Measurements from ENCODE around the gene THPO.

The THPO gene

DNA sequence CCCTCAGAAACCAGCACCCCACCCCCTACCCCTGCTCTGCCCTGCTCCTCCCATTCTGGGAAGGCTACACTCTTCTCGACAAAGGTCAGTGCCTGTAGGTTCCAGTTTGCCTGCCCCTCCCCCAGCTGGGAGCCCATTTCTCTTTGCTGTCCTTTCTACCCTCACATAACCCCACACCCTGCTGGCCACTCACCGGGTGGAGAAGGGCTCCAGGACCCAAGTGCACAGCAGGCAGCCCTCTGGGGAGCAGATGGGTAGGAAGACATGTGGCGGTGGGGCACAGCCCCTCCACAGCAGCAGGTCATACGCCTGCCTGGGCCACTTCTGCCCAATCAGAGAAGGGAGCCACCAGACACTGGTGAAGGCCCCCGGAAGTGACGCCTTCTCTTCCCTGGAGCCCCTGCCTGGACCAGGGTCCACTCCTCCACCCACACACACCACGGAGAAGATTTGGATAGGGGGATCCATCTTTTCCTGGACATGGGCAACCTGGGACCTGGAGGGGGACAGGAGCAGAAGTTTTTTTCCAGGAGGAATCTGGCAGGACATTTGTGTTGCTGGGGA is at the start of gene THPO:
Gene THPO, minus strand, starts transcription at position 326 of the 564 bp plus-strand sequence. CDS start 1,948 bp downstream, outside the sequence.
- no peak for DNase-seq

- no peak for DNase-seq
These were observed 48.7 kb upstream of the THPO start for GRCh38 chr3:184426691-184427141.

DNA sequence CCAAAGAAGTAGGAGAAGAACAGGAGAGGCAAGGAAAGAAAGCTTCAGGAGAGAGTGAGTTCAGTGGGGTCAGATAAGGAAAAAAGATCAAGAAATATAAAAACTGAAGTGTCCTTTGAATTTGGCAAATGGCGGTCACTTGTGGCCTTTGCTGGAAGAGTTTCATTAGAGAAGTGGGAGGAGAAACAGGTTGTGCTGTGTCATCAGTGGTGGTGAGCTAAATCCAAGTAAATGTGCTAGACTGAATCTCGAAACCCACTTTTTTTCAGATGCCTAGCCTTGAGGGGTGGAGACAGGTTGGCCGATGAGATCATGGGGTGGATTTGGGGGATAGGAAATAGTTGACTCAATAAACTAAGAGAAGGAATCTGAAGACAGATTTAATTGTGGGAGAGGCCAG is 45.6 kb upstream of the THPO start:
- no peak for DNase-seq

- no peak for DNase-seq
These were observed 41.2 kb upstream of the THPO start for GRCh38 chr3:184419171-184419570.

- DNase-seq, result no peak
These were observed 39.8 kb upstream of the THPO start for GRCh38 chr3:184417619-184418327.

GRCh38 chr3:184415203-184415490 is 37.1 kb upstream of the THPO start:
- no peak for DNase-seq

- DNase-seq, result no peak
These were observed 36.6 kb upstream of the THPO start for GRCh38 chr3:184414418-184415202.

DNA sequence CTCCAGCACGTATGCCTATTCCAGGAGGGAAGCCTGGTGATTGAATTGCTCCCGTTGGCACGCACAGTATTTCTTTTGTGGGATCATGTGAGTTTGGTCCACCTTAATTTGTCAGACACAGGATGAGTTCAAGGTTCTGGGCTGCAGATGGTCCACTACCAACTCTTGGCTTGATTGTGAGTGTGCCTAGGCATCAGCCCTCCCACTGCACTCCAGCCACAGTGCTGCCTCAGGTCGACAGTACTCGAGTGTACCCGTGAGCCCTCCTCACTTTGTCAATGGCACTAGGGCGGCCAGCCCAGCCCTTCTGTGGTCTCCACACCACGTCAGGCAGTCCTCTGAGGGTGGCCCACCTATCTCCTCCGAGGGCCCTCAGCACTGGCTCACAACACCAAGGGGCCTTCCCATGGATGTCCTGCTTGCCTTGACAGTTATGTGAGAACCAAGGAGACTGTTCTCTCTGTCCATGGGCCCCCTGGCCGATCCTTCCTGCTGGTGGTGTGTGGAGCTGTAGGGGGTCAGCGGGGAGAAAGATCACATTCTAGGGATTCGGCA is 32.0 kb upstream of the THPO start:
- DNase-seq, result no peak

- DNase-seq, result no peak
These were observed 31.4 kb upstream of the THPO start for GRCh38 chr3:184409331-184409926.

DNA sequence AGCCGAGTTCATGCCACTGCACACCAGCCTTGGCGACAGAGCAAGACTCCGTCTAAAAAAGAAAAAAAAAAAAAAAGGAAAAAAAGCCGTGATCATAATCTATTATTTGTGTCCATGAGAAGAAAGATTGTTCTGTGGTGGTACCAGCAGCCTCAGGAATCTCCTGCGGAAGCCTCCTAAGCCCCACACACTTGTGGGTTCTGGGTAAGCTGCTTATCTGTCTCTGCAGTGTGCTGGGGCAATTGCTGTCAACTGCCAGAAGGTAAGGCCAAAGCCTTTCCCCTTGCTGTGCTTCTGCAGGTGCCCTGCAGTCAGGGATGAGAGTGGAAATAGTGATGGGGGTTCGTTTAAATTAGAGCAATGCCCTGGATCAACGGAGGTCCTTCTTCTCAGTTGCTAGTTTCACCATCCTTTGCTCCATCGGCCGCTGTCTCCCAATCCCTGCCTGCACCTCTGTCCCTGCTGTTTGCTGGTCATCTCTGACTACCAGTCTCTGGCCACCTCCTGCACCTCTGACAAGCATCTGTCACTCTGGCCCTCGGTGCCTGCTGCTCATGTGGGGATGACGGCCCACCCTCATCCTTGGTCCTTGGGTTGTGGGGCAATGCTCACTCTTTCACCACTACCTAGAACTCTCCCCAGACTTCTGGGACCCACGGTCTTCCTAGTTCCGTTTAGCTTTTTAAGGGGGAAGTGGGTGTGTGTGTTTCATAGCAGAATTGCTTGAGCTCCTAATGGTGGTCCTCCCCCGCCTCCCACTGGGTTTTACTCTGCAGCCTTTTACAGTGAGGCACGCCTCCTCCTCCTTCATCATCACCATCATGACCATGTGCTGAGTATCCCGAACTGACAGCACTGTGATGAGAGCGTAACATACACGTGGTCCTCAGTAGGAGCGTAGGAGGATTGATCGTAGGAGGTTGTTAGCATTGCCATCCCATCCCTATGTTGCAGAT is 27.3 kb upstream of the THPO start:
- no peak for DNase-seq

DNA sequence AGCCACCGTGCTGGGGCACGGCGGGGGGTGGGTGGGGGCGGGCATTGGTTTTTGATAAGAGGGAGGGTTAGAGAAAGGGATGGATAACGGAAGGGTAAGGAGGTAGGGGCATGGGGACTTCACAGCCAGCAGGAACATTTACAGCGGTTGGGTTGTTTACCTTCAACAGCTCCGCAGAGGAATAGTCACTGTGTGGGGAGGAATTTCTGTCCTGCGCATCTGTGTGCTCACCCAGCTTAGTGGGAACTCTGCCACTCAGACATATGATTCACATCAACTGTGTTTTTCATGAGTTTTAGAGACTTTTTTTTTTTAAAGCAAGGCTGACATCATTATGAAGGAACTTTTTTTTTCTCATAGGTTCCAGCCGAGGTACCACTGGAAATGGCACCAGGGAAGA is 21.4 kb upstream of the THPO start:
- no peak for DNase-seq

DNA sequence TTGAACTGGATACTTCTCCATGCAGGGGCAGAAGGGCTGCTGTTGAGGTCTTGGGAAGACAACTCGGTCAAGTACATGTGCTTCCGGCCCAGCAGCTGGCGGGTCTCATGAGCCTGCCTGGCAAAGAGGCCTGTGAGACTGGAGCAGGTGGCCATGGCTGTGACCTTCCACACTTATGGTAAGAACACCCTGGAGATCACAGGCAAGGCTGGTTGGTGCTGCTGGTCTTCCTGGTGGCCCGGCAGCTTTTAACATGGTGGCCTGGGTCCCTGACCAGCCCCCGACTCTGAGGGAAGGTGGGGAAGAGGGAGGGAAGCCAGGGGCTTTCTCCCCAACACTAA is 17.3 kb upstream of the THPO start:
- DNase-seq, result no peak

DNA sequence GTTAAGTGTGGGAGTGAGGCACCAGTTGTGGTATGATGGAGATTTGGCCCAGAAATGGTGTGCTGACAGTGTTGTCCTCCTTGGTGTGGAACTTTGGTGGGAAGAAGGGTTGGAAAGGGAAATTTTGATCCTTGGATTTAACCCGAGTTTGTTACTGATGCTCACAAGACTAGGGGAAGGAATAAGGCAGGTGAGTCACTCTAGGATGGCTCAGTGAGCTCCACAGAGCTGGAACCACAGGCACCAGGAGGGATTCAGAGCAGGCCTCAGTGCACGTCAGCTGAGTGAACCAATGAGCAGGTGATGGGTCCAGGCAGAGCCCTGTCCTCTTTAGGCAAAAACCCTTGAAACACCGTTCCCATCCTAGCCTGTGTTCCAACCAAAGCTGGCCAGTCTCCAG is 13.3 kb upstream of the THPO start:
- DNase-seq, result no peak

GRCh38 chr3:184389935-184390528 is 12.0 kb upstream of the THPO start:
- DNase-seq, result no peak

DNA sequence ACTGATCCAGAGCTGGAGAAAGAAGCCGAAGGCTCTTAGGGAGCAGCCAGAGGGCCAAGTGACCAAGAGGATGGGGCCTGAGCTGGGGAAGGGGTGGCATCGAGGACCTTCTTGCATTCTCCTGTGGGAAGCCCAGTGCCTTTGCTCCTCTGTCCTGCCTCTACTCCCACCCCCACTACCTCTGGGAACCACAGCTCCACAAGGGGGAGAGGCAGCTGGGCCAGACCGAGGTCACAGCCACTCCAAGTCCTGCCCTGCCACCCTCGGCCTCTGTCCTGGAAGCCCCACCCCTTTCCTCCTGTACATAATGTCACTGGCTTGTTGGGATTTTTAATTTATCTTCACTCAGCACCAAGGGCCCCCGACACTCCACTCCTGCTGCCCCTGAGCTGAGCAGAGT is 11.4 kb upstream of the THPO start:
- DNase-seq, result no peak

- no peak for DNase-seq
These were observed 10.9 kb upstream of the THPO start for GRCh38 chr3:184388936-184389230.

GRCh38 chr3:184388164-184388935 is 10.3 kb upstream of the THPO start:
- no peak for DNase-seq

DNA sequence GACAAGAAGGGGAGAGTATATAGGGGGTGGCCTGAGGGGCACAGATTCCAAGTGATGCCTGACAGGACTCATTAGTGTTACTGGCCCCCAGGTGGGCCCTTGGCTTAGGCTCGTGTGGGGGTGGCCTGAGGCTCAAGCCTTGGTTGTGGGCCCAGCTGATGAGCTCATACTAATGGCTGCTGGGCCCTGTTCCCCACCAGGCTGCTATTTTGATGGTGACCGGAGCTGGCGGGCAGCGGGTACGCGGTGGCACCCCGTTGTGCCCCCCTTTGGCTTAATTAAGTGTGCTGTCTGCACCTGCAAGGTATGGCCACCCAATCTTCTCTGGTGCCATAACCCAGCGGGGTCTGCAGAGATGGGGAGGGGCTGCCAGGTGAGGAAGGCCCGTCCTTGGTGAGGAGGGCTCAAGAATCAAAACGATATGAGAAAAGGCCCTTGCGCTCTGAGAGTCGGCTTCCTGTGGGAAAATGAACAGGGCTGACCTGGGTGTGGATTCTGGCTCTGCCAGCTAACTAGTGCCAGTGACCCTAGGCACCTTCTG is 9.2 kb upstream of the THPO start:
- DNase-seq, result no peak

DNA sequence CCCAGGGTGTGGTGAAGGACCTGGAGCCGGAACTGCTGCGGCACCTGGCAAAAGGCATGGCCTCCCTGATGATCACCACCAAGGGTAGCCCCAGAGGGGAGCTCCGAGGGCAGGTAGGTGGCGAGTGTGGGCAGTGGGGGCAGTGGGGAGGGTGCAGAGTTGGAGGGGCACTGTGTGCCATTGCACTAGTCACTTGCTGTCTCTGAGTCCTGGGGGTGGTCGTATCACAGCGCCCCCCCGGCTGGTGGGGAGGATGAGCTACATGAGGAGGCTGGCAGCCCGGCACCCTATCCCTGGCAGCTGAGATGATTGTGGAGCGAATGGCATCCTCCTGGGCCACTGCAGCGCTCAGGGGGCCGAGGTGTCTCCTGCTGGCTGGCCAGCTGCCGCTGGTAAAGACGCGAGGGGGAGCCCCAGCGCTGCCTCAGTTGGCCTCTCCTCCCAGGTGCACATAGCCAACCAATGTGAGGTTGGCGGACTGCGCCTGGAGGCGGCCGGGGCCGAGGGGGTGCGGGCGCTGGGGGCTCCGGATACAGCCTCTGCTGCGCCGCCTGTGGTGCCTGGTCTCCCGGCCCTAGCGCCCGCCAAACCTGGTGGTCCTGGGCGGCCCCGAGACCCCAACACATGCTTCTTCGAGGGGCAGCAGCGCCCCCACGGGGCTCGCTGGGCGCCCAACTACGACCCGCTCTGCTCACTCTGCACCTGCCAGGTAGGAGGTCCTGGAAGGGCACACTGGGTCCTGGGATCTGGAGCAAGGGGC is 8.2 kb upstream of the THPO start:
- DNase-seq, result no peak

GRCh38 chr3:184384856-184385422 is 6.9 kb upstream of the THPO start:
- no peak for DNase-seq

All from T1000 (cell line).